ENCODE results near the gene SMARCA4. TPM values are rescaled to one million over a fixed set of nuclear protein-coding genes. Genes with fewer than 3 reads are reported as not detected.

SMARCA4 gene
- total and polyA plus RNA-seq, 3 donors from 2014 or later, result 141 to 188 (median 180) TPM

Small RNAs within 50 kb of the gene (small RNA-seq; reads per million reads assigned to genes)
- gene RF02271 (0 reads per million in 2 donors), gene RN7SL192P (0 reads per million in 2 donors)

Other genes starting within 250 kb of the SMARCA4 start
- gene DNM2, start 243.0 kb upstream of the SMARCA4 start, total RNA-seq, result 100 to 1,000 TPM; 226 to 274 TPM
- 166 TPM for gene DNM2, start 243.0 kb upstream of the SMARCA4 start, polyA plus RNA-seq (ENCODE audit: insufficient read depth, low read depth, low replicate concordance)
- 10 to 100 TPM; 34.0 to 59.3 TPM for gene TMED1, start 124.8 kb upstream of the SMARCA4 start, total RNA-seq
- 30.2 TPM for gene TMED1, start 124.8 kb upstream of the SMARCA4 start, polyA plus RNA-seq (ENCODE audit: insufficient read depth, low read depth, low replicate concordance)
- 10 to 100 TPM; 17.4 to 21.0 TPM for gene C19orf38, start 112.6 kb upstream of the SMARCA4 start, total RNA-seq
- 19.3 TPM for gene C19orf38, start 112.6 kb upstream of the SMARCA4 start, polyA plus RNA-seq (ENCODE audit: insufficient read depth, low read depth, low replicate concordance)
- 10 to 100 TPM; 79.5 to 82.4 TPM for gene CARM1, start 89.5 kb upstream of the SMARCA4 start, total RNA-seq
- 110 TPM for gene CARM1, start 89.5 kb upstream of the SMARCA4 start, polyA plus RNA-seq (ENCODE audit: insufficient read depth, low read depth, low replicate concordance)
- 100 to 1,000 TPM in 1 of 2 donors, 10 to 100 TPM in 1; 95.3 to 106 TPM for gene YIPF2, start 32.4 kb upstream of the SMARCA4 start, total RNA-seq
- gene YIPF2, start 32.4 kb upstream of the SMARCA4 start, polyA plus RNA-seq (ENCODE audit: insufficient read depth, low read depth, low replicate concordance), result 143 TPM
- gene TIMM29, start 32.2 kb upstream of the SMARCA4 start, total RNA-seq, result 10 to 100 TPM; 40.9 to 45.7 TPM
- 20.2 TPM for gene TIMM29, start 32.2 kb upstream of the SMARCA4 start, polyA plus RNA-seq (ENCODE audit: insufficient read depth, low read depth, low replicate concordance)
- gene LDLR, start 128.4 kb downstream of the SMARCA4 start, total RNA-seq, result 10 to 100 TPM; 12.5 to 19.0 TPM
- 20.1 TPM for gene LDLR, start 128.4 kb downstream of the SMARCA4 start, polyA plus RNA-seq (ENCODE audit: insufficient read depth, low read depth, low replicate concordance)
- gene SPC24, start 194.8 kb downstream of the SMARCA4 start, total RNA-seq, result 1 to 10 TPM; 7.1 to 7.4 TPM
- gene SPC24, start 194.8 kb downstream of the SMARCA4 start, polyA plus RNA-seq (ENCODE audit: insufficient read depth, low read depth, low replicate concordance), result 5.4 TPM
- gene KANK2, start 236.5 kb downstream of the SMARCA4 start, total RNA-seq, result 100 to 1,000 TPM in 1 of 2 donors, 10 to 100 TPM in 1; 98.9 to 161 TPM
- 77.7 TPM for gene KANK2, start 236.5 kb downstream of the SMARCA4 start, polyA plus RNA-seq (ENCODE audit: insufficient read depth, low read depth, low replicate concordance)

Data from testis (tissue), 3 donors.